HG03159 (cell line): Measurements from ENCODE around the gene VIPR2.
"Not testable (repeated sequence)": the region's sequence is repeated elsewhere in the genome, so short reads cannot be mapped to it uniquely, and the experiment has no call there.

Source experiments
- ATAC-seq: cut with Tn5 transposase; IDR thresholded peaks from one replicate; pipeline ENCODE4 v1.9.1; 2021; ENCODE audit warnings: mild to moderate bottlenecking, moderate library complexity; ENCODE audit not compliant: unreplicated experiment

The VIPR2 gene

DNA sequence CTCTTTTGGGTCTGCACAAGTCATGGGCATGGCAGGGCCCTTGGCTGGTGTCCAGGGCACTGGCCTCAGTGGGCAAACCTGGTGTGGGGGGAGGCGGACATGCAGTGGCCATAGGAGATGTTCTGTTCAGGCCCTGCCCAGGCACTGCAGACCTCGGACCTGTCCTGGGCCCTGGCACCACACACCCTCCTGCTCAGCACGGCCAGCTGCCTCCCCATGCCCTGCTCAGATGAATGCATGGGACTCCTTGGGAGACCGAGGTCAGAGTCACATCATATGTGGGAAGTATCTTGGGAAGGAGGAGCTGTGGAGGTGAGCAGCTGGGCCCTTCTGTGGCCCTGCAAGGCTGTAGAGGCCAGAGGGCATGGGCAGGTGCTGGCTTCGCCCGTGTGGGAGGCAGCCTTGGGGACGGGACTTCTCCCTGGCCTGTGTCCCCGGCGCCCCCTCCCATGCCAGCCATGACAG is 130.8 kb downstream of the VIPR2 start:
- no peak for ATAC-seq

GRCh38 chr7:159013181-159013690 is 131.4 kb downstream of the VIPR2 start:
- no peak for ATAC-seq

DNA sequence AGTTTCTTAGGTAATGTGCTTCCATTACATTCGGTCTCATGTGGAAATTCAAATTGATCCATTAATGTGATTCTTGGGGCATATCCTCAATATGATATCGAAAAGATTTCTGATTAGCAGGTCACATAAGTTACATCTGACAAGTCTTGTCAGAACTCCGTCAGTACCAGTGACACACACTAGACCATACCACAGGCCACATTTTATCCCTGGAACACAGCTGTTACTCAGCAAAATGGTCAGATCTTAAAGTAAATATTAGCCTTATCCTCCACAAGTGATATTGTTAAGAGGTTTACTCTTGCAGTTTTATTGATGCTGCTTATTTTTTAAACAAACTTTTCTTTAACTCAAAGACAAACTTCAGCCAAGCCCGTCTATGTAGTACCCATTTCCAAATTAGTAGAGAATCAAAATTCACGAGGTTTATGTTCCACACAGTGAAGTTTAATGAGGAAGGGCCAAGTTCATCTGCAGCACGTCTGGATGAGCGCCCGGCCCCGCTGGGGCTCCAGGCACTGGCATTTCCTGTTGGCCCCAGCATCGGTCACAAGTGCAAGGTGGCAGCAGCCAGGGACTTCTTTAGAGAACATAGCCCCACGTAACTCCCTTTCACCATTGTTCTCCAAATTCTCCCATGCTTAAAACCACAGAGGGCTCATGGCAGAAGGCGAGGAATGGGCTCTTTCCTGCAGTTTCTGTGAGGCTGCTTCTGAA is 132.2 kb downstream of the VIPR2 start:
- ATAC-seq = no peak

DNA sequence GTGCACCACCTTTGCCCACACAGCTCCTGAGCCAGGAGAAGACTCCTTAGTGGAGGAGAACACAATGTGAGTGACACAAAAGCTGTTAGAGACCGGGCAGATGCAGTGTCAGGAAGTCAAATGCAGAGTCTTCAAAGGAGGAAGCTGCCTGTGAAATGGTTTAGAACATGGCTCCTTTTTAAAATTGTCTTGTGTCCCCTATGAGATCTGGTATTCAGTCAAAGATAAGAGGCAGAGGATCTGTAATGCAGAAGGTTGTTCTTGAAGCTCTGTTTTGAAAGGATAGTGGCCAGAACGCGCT is 133.0 kb downstream of the VIPR2 start:
- no peak for ATAC-seq

DNA sequence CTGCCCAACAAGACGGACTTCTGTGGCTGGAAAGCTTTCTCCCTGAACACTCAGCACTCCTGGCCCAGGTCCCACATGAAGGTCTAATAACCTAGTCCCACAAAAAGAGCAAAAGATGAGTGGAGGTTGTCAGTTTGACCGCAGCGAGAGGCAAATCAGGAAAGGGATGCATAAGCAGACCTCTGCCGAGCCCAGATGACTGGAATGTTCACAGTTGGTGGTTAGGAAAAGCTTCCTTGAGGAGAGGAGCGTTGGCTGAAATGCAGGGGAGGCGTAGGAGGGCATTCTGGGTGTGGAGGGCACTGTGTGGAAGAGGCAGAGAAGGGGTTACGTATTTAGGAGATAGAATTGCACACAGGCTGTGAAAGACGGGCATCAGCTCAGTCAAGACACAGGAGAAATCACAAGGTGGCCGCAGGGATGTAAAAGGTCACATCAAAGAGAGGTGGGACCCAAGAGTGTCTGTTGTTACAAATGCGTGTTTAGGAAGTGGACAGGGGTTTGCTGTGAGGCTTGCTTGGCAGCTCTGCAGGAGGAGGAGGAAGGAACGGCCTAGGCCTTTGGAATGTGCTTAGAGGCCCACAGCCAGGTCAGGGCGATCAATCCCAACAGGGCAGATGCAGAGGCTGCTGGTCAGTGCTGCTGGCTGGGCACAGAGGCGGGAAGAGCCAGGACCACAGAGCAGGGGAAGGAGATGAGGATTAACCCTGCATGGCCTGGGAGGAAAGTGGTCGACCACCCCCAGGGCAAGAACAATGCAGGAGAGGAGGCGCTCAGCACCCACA is 133.5 kb downstream of the VIPR2 start:
- no peak for ATAC-seq

DNA sequence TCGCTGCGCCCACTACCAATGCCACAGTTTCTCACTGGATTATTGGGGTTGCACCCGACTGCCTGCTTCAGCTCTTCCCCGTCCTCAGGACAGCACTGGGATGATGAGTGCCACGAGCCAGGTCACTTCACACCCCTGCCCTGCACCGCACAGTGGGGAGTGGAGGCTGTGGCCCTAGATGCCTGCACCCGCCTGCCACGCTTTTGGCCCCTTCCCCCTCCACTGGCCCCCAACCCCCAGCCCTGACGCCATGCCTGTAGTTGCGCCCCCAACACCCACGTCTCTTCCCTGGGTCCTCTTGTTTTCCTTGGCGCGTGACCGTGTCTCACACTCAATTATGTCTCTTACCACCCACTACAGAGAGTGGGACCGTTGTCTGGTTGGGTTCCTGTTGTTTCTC is 134.3 kb downstream of the VIPR2 start:
- no peak for ATAC-seq

DNA sequence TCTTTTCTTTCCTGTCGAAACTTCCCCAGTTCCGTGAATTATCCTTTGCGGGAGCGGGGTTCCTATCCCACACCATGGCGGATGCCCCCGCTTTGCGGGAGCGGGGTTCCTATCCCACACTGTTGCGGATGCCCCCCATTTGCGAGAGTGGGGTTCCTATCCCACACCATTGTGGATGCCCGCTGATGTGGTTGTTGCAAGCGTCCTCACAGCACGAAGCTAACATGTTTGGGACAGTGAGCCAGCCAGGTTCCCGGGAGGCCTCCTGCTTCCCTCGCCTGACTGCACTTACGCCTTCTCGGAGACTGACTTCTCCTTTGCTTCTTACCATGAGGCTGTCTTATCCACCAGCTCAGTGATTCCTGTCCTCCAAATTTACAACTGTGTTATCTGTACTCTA is 134.7 kb downstream of the VIPR2 start:
- ATAC-seq = no peak

DNA sequence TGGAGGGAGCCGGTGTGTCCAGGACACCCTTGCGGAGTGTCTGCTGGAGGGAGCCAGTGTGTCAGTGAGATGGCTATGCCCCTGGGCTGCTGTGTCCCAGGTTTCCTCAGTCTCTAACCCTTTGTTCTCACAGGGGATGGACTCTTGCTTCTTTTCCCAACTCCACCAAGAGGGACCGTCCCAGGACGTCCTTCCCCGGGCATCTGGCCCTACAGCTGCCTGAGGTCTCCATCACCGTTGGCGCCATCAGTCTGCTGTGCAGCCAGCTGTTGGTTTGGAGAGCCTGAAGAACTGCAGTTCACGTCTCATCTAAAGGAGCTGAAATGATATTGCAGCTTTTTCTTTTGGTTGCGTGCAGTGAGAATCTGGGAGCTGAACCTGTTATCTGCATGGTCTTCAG is 136.2 kb downstream of the VIPR2 start:
- ATAC-seq = no peak

GRCh38 chr7:159007996-159008389 is 136.7 kb downstream of the VIPR2 start:
- no peak for ATAC-seq

- no peak for ATAC-seq
These were observed 137.2 kb downstream of the VIPR2 start for GRCh38 chr7:159007364-159007995.

- no peak for ATAC-seq
These were observed 138.0 kb downstream of the VIPR2 start for GRCh38 chr7:159006610-159007130.

- ATAC-seq = not testable (repeated sequence)
These were observed 138.6 kb downstream of the VIPR2 start for GRCh38 chr7:159006022-159006609.

DNA sequence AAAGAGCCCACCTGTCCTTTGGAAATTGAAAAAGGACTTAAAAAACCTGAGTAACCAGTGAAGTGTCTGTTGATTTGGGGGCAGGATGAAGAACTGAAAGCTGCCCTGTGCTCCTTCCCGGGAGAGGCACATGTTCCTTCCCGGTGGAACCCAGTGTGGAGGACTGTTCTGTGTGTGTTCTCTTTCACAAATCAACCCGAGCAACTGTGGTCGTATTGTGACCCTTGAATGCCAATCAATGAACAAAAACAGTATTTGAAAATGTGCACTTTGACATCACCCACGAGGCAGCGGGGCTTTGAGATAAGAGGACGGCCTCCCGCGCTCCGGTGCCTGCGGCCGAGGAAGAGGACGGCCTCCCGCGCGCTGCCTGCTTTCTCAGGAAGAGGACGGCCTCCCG is 139.0 kb downstream of the VIPR2 start:
- no peak for ATAC-seq

DNA sequence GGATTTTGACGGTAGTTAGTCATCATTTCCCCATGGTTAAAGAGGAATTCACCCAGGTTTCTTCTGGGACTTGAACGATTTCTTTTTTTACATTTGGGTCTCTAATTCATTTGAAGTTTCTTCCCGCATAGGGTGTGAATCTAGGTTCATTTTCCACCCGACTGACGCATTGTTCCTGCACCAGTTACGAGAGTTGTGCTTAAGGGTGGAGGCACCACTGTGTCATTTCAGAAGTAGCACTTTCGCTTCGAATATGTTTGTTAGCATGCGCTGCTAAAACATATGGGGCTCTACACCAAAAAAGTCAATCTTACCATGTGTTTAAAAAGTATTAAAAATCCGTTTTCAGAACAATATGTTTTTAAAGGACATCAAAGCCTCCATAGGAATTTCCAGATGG is 140.3 kb downstream of the VIPR2 start:
- ATAC-seq = no peak

- ATAC-seq = no peak
These were observed 142.9 kb downstream of the VIPR2 start for GRCh38 chr7:159001811-159002210.

DNA sequence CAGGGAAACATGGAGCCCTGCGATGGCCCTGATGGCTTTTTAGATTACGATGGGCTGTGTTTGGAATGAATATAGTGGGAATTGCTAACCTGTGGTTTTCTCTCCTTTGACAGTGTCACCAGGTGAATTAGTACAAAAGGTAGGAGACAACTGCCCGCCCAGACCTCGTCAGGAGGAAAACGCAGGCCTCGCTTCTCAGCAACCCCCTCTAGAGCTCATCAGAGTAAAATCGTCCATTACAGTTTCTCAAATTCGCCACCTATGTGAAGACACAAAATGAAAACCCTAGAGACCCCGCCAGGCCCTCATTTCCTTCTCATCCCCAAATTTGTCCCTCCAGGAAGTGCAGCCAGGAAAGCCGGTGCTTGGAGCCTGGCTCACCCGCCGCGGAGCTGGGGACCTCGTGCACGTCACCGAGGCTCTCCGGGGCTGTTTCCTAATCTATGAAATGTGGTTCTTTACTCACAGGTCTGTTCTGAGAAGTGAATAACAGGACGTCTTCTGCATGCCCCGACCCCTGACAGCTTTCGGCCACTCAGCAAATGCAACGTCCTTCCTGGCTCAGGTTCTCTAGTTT is 143.7 kb downstream of the VIPR2 start:
- no peak for ATAC-seq

DNA sequence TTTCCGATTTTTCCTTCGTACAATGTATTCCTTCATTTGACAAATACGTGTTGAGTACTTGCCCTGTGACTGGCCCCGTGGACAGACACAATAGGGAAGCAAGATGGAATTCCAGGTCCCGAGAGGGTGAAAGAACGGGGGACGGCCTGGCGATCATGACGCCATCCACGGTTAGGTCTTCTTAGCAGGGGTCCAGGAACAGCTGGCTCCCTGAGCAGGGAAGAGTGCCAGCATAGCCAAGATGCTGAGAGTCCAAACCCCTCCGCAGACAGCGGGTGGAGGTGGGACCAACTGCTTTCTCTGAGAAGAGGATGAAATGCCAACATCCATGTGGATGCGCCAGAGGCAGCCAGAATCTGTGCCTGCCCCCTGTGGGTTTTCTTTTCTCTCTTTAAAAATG is 144.6 kb downstream of the VIPR2 start:
- ATAC-seq = no peak

GRCh38 chr7:158999496-158999895 is 145.2 kb downstream of the VIPR2 start:
- no peak for ATAC-seq

GRCh38 chr7:158998261-158998660 is 146.4 kb downstream of the VIPR2 start:
- ATAC-seq = not testable (repeated sequence)

- ATAC-seq = no peak
These were observed 147.2 kb downstream of the VIPR2 start for GRCh38 chr7:158997471-158997870.

DNA sequence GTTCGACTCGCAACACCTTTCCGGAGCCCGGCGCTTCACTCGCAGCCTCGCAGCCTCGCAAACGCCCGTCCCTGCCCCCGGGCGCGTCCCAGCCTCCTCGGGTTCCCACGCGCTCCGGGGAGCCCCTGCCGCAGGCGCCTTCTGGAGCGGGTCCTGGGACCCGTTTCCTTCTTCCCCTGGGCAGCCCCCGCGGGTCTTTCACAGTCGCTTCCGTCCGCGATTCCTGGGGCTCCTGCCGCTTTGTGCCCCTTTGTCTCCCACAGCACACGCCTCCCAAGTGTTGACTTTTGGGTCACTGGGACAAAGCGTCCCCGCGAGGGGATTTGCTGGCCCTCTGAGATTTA is 147.6 kb downstream of the VIPR2 start:
- ATAC-seq = no peak
